Thoracic aorta (tissue), 2 donors: ENCODE measurements around the gene WDFY4. TPM values are rescaled to one million over a fixed set of nuclear protein-coding genes. Genes with fewer than 3 reads are reported as not detected.

Experiments used
- ATAC-seq: fragments of 150-250 bp; one replicate; pipeline ENCODE4 v1.8.0; 2017; ENCODE audit warnings: low read depth; ENCODE audit not compliant: insufficient number of reproducible peaks, low FRiP score
- DNase-seq: peaks from one replicate; pipeline ENCODE4 v3.0.0-alpha.2; 2020; ENCODE audit warnings: low spot score
- H3K27ac ChIP-seq, 2 donors: fragments of 200-600 bp; sonication (generic); 1 replicate in 1 of 2; 2 replicates in 1 of 2; pipeline ENCODE4 v1.5.1; 2016; ENCODE audit warnings: mild to moderate bottlenecking in 2 of 2, moderate library complexity in 2 of 2
- H3K27me3 ChIP-seq: fragments of 200-600 bp; sonication (generic); replicated peaks from 2 replicates; pipeline ENCODE4 v1.6.0; 2016; ENCODE audit warnings: mild to moderate bottlenecking; ENCODE audit not compliant: insufficient read depth
- H3K36me3 ChIP-seq: fragments of 200-600 bp; sonication (generic); one replicate; pipeline ENCODE4 v1.5.1; 2016
- H3K4me1 ChIP-seq, 2 donors: fragments of 200-600 bp; sonication (generic); 1 replicate in 1 of 2; 2 replicates in 1 of 2; pipeline versions ENCODE4 v1.5.1 to v1.6.0; 2016; ENCODE audit warnings: low read depth in 2 of 2, mild to moderate bottlenecking in 1 of 2; ENCODE audit not compliant: control insufficient read depth in 1 of 2
- H3K4me3 ChIP-seq: fragments of 200-600 bp; sonication (generic); 2 replicates; pipeline ENCODE4 v1.5.1; 2016; ENCODE audit warnings: mild to moderate bottlenecking
- H3K9me3 ChIP-seq: fragments of 200-600 bp; sonication (generic); 2 replicates; pipeline ENCODE4 v1.5.1; 2016
- total RNA-seq, 2 donors: library from RNA; depleted of rRNA; stranded (reverse); fragments of >200 nt; gene quantifications; one replicate each; pipeline versions ENCODE4 v1.1.0 to v1.2.3, GENCODE V29; 2016
- TF ChIP-seq, protein P1 (sequence below): fragments of 200-600 bp; sonication (generic); IDR thresholded peaks from one replicate; pipeline ENCODE4 v1.5.1; 2019; ENCODE audit warnings: antibody characterized with exemption

Gene WDFY4
- total RNA-seq, 2 donors from 2014 or later, result 10.0 to 14.9 TPM

GRCh38 chr10:48700493-48700892 lies 15.8 kb downstream of the WDFY4 start:
- no peaks in the 10 kb centered on the region for H3K4me1 ChIP-seq
- ATAC-seq, result no peak
- no peaks in the 10 kb centered on the region for H3K9me3 ChIP-seq
- H3K4me3 ChIP-seq, result no peak overlapping the region
- no peak overlapping the region for H3K27ac ChIP-seq
- no peak for DNase-seq
- no peaks in the 10 kb centered on the region for H3K36me3 ChIP-seq
- H3K27me3 ChIP-seq, result no peaks in the 10 kb centered on the region
- TF ChIP-seq, protein P1, sequence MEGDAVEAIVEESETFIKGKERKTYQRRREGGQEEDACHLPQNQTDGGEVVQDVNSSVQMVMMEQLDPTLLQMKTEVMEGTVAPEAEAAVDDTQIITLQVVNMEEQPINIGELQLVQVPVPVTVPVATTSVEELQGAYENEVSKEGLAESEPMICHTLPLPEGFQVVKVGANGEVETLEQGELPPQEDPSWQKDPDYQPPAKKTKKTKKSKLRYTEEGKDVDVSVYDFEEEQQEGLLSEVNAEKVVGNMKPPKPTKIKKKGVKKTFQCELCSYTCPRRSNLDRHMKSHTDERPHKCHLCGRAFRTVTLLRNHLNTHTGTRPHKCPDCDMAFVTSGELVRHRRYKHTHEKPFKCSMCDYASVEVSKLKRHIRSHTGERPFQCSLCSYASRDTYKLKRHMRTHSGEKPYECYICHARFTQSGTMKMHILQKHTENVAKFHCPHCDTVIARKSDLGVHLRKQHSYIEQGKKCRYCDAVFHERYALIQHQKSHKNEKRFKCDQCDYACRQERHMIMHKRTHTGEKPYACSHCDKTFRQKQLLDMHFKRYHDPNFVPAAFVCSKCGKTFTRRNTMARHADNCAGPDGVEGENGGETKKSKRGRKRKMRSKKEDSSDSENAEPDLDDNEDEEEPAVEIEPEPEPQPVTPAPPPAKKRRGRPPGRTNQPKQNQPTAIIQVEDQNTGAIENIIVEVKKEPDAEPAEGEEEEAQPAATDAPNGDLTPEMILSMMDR, result no peak

DNA sequence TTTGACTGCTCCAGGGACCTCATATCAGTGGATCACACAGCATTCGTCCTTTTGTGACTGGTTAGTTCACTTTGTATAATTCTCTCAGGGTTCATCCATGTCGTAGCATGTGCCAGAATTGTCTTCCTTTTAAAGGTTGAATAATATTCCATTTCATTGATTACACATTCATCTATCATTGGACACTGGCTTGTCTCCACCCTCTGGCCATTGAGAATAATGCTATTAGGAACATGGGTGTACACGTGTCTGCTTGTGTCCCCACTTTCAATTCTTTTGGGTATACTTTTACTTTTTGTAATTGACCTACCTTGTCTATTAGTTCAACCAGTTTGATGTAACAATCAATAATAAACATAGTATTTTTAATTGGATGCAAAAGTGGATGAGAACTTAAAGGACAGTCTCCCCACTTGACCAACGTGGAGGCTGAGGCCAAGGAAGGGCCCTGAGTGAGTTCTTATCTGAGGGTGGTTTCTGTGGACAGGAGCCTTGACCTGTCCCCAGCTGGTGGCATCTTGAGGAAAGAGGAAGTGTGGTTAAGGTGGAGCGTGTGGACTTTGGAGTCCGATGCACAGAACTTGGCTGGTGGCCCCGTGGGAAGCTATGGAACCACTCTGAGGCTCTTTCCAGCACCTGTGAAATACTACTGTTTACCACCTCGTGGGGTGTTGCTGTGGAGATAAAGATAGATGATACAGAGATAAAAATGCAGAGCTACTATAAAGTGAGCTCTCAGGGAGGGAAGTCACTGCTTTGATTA lies 16.6 kb downstream of the WDFY4 start:
- no peak for ATAC-seq
- Histone ChIP-seq H3K27ac (no peak overlapping the region), H3K27me3 (no peaks in the 10 kb centered on the region), H3K4me1 (no peaks in the 10 kb centered on the region), H3K4me3 (no peak overlapping the region), H3K9me3 (no peaks in the 10 kb centered on the region), H3K36me3 (no peaks in the 10 kb centered on the region)
- TF ChIP-seq, protein P1, result no peak
- DNase-seq, result no peak

- no peak for ATAC-seq
- no peak overlapping the region for H3K4me3 ChIP-seq
Measured at GRCh38 chr10:48701941-48702340, 17.3 kb downstream of the WDFY4 start.

GRCh38 chr10:48703531-48704122 lies 19.0 kb downstream of the WDFY4 start:
- no peaks in the 10 kb centered on the region for H3K9me3 ChIP-seq
- H3K4me3 ChIP-seq, result no peak overlapping the region
- no peak for ATAC-seq
- no peaks in the 10 kb centered on the region for H3K27me3 ChIP-seq
- no peak for DNase-seq
- peaks cover 10 to 16% of the 10 kb centered on the region in 2 donors for H3K4me1 ChIP-seq
- H3K27ac ChIP-seq, result no peak overlapping the region
- H3K36me3 ChIP-seq, result no peaks in the 10 kb centered on the region
- TF ChIP-seq, protein P1, result no peak

More at GRCh38 chr10:48701941-48702340, 17.3 kb downstream of the WDFY4 start:
- DNase-seq, result no peak
- no peaks in the 10 kb centered on the region for H3K36me3 ChIP-seq
- no peak overlapping the region for H3K27ac ChIP-seq
- H3K4me1 ChIP-seq, result peaks cover 0 to under 1% of the 10 kb centered on the region in 2 donors
- no peaks in the 10 kb centered on the region for H3K9me3 ChIP-seq
- TF ChIP-seq, protein P1, result no peak
- H3K27me3 ChIP-seq, result no peaks in the 10 kb centered on the region

DNA sequence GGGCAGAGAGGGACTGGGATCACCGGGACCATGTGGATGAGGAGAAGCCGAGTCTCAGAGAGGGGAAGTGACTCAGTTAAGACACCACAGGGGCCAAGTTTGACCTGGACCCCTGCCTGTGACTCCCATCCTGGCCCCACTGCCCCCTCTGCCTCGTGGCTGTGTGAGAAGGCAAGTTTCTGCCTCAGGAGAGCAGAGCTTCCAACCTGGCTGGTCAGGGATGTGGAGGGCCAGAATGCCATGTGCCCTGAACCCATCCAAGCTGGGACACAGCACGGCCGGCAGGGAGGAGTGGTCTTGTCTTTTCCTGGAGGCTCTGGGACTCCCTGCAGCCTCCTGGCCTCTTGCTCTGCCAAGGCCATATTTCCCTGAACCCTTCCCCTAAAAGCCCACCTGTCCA lies 19.5 kb downstream of the WDFY4 start:
- H3K27ac ChIP-seq, result no peak overlapping the region
- H3K9me3 ChIP-seq, result no peaks in the 10 kb centered on the region
- no peak overlapping the region for H3K4me3 ChIP-seq
- no peaks in the 10 kb centered on the region for H3K27me3 ChIP-seq
- H3K4me1 ChIP-seq, result peaks cover 12 to 16% of the 10 kb centered on the region in 2 donors
- ATAC-seq (no peak), DNase-seq (no peak)
- TF ChIP-seq, protein P1, result no peak
- no peaks in the 10 kb centered on the region for H3K36me3 ChIP-seq
